HG03571 (cell line): ENCODE measurements around the gene ZNFX1.
"Not testable (repeated sequence)": the region's sequence is repeated elsewhere in the genome, so short reads cannot be mapped to it uniquely, and the experiment has no call there.

ENCODE experiments used
- ATAC-seq: cut with Tn5 transposase; IDR thresholded peaks from one replicate; pipeline ENCODE4 v1.9.1; 2021; ENCODE audit not compliant: unreplicated experiment

Gene ZNFX1

DNA sequence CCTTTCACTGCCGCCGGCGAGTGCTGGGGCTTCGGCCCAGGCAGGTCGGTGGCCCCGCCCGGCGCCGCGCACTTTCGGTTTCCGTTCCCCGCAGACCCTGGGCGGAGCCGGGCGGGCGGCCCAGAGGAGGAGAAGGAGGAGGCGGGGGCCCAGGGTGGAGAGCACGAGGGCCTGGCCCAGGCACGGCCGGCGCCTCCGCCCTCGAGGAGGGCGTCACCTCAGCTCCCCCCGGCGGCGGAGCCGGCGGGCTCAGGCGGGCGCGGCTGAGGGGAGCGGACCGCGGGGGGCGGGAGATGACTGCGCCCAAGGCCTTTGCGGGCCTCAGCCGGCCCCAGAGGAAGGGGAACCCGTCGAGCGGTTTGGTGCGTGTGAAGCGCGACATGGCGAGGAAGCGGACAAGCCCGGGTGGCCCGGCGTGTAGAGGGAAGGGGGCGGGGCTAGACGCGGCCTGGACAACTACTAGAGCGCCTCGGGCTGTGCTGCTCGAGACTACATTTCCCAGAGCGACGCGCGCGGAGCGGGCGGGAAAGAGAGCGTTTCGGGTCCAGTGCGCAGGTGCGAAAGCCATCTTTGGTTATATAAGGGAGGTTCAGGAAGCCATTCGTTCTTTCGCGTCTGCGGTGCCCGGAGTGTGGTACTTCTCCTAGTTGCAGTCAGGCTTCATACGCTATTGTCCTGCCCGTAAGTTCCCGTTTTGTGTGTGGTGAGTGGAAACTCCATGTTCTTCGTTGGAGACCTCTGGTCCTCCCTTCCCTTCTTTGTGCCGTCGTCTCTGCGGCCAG is at the start of gene ZNFX1:
Gene ZNFX1 (minus strand): TSS at position 22 of the 782 bp plus-strand sequence. CDS start 2,218 bp downstream, outside the sequence.
- peak; percentile 79 for ATAC-seq

DNA sequence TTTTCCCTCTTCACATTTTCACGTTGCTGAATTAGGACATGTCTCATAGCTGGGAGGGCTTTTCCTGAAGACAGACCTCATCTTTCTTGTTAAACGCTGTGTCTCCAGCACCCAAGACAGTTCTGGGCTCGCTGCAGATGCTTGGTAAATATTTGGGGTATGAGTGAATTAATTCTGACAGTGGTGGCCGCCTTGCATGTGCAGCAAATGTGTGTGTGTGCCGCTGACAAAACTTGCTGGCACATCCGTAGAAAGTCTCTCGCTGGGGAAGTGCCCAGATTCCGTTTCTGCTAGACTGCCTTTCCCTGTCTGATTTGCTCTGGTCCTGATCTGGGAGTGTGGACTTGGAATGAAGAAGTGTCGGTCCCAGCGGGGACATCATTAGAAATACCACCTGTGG is 48.2 kb upstream of the ZNFX1 start:
- ATAC-seq = no peak

- ATAC-seq = no peak
Measured at GRCh38 chr20:49324306-49324705, 46.4 kb upstream of the ZNFX1 start.

DNA sequence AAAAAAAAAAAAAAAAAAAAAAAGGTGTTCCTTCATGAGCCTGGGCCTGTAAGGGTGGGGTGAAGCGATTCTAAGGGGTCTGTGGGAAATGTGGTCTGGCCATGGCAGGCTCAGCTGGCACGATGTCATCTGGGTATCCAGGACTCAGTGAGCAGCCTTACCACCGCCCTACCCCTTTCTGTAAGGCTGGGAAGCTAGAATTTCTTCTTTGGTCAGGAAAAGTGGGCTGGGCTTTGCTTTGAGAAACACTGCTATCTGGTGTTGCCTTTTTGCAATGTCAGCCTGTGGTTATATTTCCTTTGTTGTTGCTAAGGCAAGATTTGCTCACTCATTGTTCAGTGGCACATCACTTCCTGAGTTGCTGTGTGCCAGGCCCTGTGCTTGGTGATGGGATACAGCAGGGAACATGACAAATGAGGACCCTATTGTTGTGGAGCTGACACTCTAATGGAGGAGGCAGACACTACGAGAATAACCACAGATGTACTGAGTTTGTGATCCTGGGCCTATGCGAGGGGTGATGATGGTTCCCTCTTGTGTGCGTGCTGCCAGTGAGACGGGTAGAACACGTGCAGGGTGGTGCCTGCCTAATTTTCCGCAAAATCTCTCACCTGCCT is 45.9 kb upstream of the ZNFX1 start:
- ATAC-seq = no peak

DNA sequence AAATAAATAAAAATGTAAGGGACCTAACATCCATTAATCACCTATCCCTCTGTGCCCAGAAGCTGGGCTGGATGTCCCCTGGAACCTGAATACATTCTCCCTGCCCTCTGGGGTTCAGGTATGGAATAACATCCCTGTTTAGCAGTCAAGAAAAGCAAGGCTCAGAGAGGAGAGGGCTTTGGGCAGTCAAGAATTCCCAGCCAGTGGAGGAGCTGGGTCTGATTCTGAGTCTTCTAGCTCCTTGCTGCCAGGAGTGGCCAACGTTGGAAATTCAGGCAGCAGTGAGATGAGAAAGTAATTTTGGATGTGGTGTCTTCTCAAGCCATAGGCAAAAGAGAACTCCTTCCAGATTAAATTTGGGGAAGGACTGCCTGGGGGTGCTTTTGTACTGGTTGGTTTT is 42.6 kb upstream of the ZNFX1 start:
- ATAC-seq = no peak

GRCh38 chr20:49319208-49319809 is 41.5 kb upstream of the ZNFX1 start:
- ATAC-seq = no peak

DNA sequence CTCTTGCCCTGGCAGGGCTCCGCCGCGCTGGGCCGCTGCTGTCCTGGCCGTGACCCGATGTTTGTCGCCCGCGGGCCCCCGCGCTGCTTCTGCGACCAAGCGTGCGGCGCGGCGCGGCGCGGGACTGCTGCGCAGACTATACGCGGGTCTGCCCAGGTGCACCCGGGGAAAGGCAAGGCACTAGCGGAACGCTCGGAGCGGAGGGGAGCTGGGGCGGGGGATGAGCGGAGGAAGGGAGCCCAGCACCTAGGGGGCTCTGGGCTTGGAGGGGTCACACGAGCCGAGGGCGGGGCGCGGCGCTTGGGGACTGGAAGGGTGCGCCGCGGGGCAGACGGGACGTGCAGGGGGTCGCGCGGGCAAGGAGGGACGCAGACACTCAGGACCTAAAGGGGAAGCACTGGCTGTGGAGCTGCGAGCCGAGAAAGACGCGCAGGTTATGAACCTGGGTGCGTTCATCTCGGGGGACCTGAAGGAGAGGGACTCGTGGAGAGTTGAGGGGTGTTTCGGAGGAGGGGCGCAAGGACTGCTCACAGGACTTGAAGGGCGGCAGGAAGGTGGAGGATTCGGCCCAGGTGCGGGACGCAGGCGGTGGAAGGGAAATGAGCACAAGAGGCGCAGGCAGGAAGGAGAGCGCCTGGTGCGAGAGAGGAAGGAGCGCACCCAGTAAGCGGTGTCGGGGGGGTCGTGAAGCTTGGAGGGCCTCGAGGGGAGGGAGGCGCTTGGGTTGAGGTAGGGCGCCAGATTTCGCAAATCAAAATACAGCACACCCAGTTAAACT is 40.8 kb upstream of the ZNFX1 start:
- ATAC-seq = no peak

- no peak for ATAC-seq
Measured at GRCh38 chr20:49318091-49318429, 40.2 kb upstream of the ZNFX1 start.

- no peak for ATAC-seq
Measured at GRCh38 chr20:49316704-49317103, 38.8 kb upstream of the ZNFX1 start.

DNA sequence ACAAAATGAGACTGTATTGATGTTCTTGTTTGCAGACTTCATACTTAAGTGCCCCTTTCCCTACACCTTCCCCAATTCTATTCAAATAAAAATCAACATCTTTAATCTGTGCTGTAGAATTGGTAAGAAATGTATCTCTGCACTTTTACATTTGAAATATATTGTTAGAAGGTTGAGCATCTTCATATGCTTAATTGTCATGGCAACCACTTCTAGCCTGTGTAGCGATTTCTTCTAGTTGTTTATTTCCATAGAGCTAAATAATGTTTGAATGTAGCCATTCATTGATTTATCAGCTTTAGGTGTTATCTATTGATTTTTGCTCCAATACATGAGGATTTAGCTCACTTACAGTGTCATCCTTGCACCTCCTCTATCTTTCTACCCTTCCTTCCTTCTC is 37.7 kb upstream of the ZNFX1 start:
- ATAC-seq = no peak

DNA sequence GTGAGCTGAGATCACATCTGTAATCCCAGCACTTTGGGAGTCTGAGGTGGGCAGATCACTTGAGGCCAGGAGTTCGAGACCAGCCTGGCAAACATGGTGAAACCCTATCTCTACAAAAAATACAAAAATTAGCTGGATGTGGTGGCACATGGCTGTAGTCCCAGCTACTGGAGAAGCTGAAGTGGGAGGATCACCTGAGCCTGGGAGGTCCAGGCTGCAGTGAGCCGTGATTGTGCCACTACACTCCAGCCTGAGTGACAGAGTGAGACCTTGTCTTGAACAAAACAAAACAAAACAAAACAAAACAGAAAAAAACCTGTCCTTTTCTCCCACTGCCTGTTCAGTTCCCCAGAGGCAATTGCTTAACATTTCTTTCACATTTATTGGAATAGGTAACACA is 36.2 kb upstream of the ZNFX1 start:
- not testable (repeated sequence) for ATAC-seq

DNA sequence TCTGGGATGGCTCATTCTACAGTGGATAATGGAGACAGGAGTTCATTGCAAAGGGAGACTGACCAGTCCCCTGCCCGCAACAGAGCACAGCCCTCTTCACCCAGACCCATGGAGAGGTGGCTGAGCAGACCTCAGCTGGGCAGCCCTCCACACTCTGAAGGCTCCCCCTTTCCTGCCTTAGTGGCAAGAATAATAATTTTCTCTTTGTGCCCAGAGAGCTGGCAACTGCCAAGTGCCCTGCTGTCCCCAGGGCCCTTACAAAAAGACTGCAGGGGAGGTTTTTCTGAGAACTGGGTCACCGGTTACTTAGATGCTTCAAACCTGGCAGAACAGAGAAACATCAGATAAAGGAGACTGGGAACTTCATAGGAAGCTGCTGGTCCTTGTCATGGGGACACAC is 35.4 kb upstream of the ZNFX1 start:
- ATAC-seq = no peak

DNA sequence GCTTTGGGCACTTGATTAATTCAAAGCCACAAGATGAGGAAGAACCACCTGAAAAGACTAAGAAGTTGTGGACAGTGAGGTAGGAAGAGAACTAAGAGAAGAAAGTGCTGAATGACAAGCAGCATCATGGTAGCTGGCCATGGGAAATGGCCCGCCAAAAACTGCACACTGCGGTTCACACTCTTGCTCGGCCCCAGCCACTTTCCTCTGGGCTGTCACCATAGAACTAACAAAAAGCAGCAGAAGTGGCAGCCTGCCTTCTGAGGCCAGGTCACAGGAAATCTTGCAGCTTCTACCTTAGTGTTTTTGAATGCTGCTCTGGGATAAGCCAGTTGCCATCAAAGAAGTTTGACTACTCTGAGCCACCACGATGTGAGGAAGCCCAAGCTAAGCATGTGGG is 34.8 kb upstream of the ZNFX1 start:
- ATAC-seq = no peak

DNA sequence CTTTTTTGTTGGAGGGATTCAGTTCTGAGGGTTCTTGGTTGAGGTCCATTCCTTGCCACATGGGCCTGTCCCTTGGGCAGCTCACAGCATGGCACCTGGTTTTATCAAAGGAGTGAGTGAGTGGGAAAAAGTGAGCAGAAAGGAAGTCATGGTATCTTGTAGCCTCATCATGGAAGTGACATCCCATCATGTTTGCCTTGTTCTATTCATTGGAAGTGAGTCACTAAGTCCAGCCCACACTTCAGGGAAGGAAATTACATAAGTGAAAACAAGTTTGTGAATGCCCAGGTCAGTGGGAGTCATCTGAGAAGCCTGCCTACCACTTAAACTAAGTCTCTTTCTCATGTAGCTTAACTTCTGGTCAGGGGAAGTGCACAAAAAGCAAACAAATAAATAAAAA is 32.8 kb upstream of the ZNFX1 start:
- ATAC-seq = no peak

DNA sequence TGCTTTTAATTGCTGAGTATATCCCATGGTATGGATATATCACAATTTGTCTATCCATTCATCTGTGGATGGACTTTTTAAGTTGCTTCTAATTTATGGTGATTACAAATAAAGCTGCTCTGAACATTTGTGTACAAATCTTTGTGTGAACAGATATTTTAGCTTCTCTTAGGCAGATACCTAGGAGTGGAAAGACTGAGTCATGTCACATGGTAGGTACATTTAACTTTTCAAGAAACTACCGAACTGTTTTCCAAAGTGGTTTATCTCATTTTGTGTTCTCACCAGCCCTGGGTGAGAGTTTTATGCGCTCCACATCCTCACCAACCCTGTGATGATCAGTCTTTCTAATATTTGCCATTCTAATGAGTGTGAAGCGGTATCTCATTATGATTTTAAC is 31.0 kb upstream of the ZNFX1 start:
- ATAC-seq = no peak

- no peak for ATAC-seq
Measured at GRCh38 chr20:49306903-49307620, 29.2 kb upstream of the ZNFX1 start.

GRCh38 chr20:49303065-49303552 is 25.3 kb upstream of the ZNFX1 start:
- no peak for ATAC-seq

DNA sequence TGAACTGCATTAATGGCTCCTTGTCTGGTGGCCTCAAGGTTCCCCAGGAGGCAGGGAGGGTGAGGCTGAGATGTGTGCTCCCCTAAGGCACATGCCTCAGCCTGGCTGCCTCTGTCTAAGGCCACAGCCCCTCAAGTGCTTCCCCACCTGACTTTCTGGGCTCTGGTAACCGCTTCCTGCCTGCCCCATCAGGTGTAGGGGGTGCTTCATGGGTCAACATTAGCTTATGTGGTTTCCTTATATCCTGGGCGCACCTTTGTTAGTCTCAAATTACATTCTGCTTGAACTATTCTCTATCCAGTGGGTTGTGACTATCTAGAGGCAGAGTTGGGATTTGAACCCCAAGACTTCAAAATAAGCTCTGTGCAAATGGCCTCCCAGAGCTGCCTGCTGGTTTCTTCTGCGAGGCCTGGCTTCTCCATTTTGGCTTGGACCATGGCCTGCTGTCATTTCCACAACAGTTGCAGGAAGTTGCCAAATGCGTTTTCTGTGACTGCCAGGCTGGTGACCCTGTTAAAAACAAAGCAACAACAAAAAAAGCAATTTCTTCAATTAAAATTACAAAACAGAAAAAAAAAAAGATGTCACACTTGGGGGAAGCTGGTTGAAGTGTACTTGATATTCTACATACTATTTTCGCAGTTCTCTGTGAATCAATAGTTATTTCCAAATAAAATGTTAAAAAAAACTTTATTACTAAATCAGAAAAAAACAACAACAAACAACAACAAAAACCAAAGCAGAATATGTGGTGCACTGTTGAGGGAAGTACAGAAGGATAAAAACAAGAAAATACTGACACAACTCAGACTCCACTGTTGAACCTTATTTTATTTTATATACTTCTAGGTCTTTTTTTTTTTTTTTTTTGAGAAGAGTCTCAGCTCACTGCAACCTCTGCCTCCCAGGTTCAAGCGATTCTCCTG is 20.0 kb upstream of the ZNFX1 start:
- ATAC-seq = no peak

DNA sequence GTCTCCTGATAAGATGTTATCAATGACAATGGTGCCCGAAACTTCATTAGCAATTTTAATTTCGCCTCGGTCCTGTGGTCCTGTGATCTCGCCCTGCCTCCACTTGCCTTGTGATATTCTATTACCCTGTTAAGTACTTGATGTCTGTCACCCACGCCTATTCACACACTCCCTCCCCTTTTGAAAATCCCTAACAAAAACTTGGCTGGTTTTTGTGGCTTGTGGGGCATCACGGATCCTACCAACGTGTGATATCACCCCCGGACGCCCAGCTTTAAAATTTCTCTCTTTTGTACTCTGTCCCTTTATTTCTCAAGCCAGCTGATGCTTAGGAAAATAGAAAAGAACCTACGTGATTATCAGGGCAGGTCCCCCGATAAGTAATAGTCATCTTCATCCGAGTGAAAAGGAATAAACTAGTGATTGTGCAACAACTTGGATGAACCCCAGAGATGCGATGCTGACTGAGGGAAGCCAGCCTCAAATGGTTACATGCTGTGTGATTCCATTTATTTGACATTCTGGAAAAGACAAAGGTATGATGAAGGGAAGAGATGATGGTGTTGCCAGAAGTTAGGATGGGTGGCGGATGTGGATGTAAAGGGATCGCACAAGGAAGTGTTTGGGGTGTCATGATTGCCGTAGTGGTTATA is 16.3 kb upstream of the ZNFX1 start:
- ATAC-seq = not testable (repeated sequence)
